HEK293 (cell line): ENCODE data around the gene MARCHF10.

Experiments used
- ATF2 ChIP-seq: fragments of 450-650 bp; formaldehyde crosslinking; IDR thresholded peaks from 2 replicates; pipeline ENCODE4 v1.5.1; 2016; ENCODE audit warnings: missing biosample characterization, missing genetic modification characterization, low read depth
- GLI2 ChIP-seq: fragments of 450-650 bp; formaldehyde crosslinking; IDR thresholded peaks from 2 replicates; pipeline ENCODE4; 2017; ENCODE audit warnings: missing biosample characterization, missing genetic modification characterization, low read depth, borderline replicate concordance
- GLI4 ChIP-seq: fragments of 450-650 bp; formaldehyde crosslinking; IDR thresholded peaks from 2 replicates; pipeline ENCODE4 v1.5.1; 2016; ENCODE audit warnings: missing biosample characterization, missing genetic modification characterization
- GLIS1 ChIP-seq: fragments of 450-650 bp; formaldehyde crosslinking; IDR thresholded peaks from 2 replicates; pipeline ENCODE4 v1.5.1; 2016; ENCODE audit warnings: missing biosample characterization, missing genetic modification characterization
- KLF17 ChIP-seq: fragments of 450-650 bp; formaldehyde crosslinking; IDR thresholded peaks from 2 replicates; pipeline ENCODE4 v1.5.1; 2016; ENCODE audit warnings: missing biosample characterization, missing genetic modification characterization
- ZIC2 ChIP-seq: fragments of 450-650 bp; formaldehyde crosslinking; IDR thresholded peaks from 2 replicates; pipeline ENCODE4 v1.5.1; 2016; ENCODE audit warnings: missing biosample characterization, missing genetic modification characterization
- ZNF112 ChIP-seq: fragments of 450-650 bp; formaldehyde crosslinking; IDR thresholded peaks from 2 replicates; pipeline ENCODE4 v1.5.0; 2017; ENCODE audit warnings: missing biosample characterization, missing genetic modification characterization
- ZNF155 ChIP-seq: fragments of 450-650 bp; formaldehyde crosslinking; IDR thresholded peaks from 2 replicates; pipeline ENCODE4 v1.5.1; 2016; ENCODE audit warnings: missing biosample characterization, missing genetic modification characterization
- ZNF23 ChIP-seq: fragments of 450-650 bp; formaldehyde crosslinking; IDR thresholded peaks from 2 replicates; pipeline ENCODE4 v1.5.1; 2016; ENCODE audit warnings: missing biosample characterization, missing genetic modification characterization, borderline replicate concordance
- ZNF239 ChIP-seq: fragments of 450-650 bp; formaldehyde crosslinking; IDR thresholded peaks from 2 replicates; pipeline ENCODE4 v1.5.1; 2016; ENCODE audit warnings: missing biosample characterization, missing genetic modification characterization
- ZNF248 ChIP-seq: fragments of 450-650 bp; formaldehyde crosslinking; IDR thresholded peaks from 2 replicates; pipeline ENCODE4 v1.5.1; 2017; ENCODE audit warnings: missing biosample characterization, missing genetic modification characterization
- ZNF266 ChIP-seq: fragments of 450-650 bp; formaldehyde crosslinking; IDR thresholded peaks from 2 replicates; pipeline ENCODE4 v1.5.1; 2016; ENCODE audit warnings: missing biosample characterization, missing genetic modification characterization, low read depth
- ZNF280C ChIP-seq: fragments of 450-650 bp; formaldehyde crosslinking; IDR thresholded peaks from 2 replicates; pipeline ENCODE4 v1.5.1; 2016; ENCODE audit warnings: missing biosample characterization, missing genetic modification characterization
- ZNF350 ChIP-seq: fragments of 450-650 bp; formaldehyde crosslinking; IDR thresholded peaks from 2 replicates; pipeline ENCODE4 v1.5.0; 2017; ENCODE audit warnings: missing biosample characterization, mild to moderate bottlenecking, missing genetic modification characterization
- ZNF366 ChIP-seq: fragments of 450-650 bp; formaldehyde crosslinking; conservative IDR thresholded peaks from 2 replicates; pipeline ENCODE4 v1.5.1; 2016; ENCODE audit warnings: missing biosample characterization, missing genetic modification characterization
- ZNF423 ChIP-seq: fragments of 450-650 bp; formaldehyde crosslinking; IDR thresholded peaks from 2 replicates; pipeline ENCODE4 v1.5.1; 2016; ENCODE audit warnings: missing biosample characterization, missing genetic modification characterization
- ZNF48 ChIP-seq: fragments of 450-650 bp; formaldehyde crosslinking; IDR thresholded peaks from 2 replicates; pipeline ENCODE4 v1.5.1; 2016; ENCODE audit warnings: missing biosample characterization, missing genetic modification characterization
- ZNF571 ChIP-seq: fragments of 450-650 bp; formaldehyde crosslinking; IDR thresholded peaks from 2 replicates; pipeline ENCODE4 v1.5.0; 2017; ENCODE audit warnings: missing biosample characterization, missing genetic modification characterization
- ZNF600 ChIP-seq: fragments of 450-650 bp; formaldehyde crosslinking; IDR thresholded peaks from 2 replicates; pipeline ENCODE4 v1.5.1; 2016; ENCODE audit warnings: missing biosample characterization, missing genetic modification characterization
- ZNF621 ChIP-seq: fragments of 450-650 bp; formaldehyde crosslinking; IDR thresholded peaks from 2 replicates; pipeline ENCODE4 v1.5.1; 2017; ENCODE audit warnings: missing biosample characterization, missing genetic modification characterization
- ZNF654 ChIP-seq: fragments of 450-650 bp; formaldehyde crosslinking; IDR thresholded peaks from 2 replicates; pipeline ENCODE4 v1.5.1; 2016; ENCODE audit warnings: low read depth, missing biosample characterization, missing genetic modification characterization
- ZNF747 ChIP-seq: fragments of 450-650 bp; formaldehyde crosslinking; IDR thresholded peaks from 2 replicates; pipeline ENCODE4 v1.5.1; 2016; ENCODE audit warnings: missing biosample characterization, missing genetic modification characterization
- ZNF768 ChIP-seq: fragments of 450-650 bp; formaldehyde crosslinking; IDR thresholded peaks from 2 replicates; pipeline ENCODE4 v1.5.1; 2018; ENCODE audit warnings: missing biosample characterization, mild to moderate bottlenecking, missing genetic modification characterization
- ZNF791 ChIP-seq: fragments of 450-650 bp; formaldehyde crosslinking; IDR thresholded peaks from 2 replicates; pipeline ENCODE4 v1.5.1; 2016; ENCODE audit warnings: missing biosample characterization, missing genetic modification characterization
- ZSCAN23 ChIP-seq: fragments of 450-650 bp; formaldehyde crosslinking; IDR thresholded peaks from 2 replicates; pipeline ENCODE4 v1.5.1; 2016; ENCODE audit warnings: missing biosample characterization, missing genetic modification characterization
- TF ChIP-seq, protein P1 (sequence below): fragments of 450-650 bp; formaldehyde crosslinking; IDR thresholded peaks from 2 replicates; pipeline ENCODE4 v1.5.1; 2016; ENCODE audit warnings: missing biosample characterization, missing genetic modification characterization
- TF ChIP-seq, protein P2 (sequence below): fragments of 450-650 bp; formaldehyde crosslinking; IDR thresholded peaks from 2 replicates; pipeline ENCODE4 v1.5.1; 2016; ENCODE audit warnings: missing biosample characterization, missing genetic modification characterization, borderline replicate concordance
- TF ChIP-seq, protein P3 (sequence below): fragments of 450-650 bp; formaldehyde crosslinking; IDR thresholded peaks from 2 replicates; pipeline ENCODE4 v1.5.1; 2017; ENCODE audit warnings: missing biosample characterization, missing genetic modification characterization

Gene MARCHF10

DNA sequence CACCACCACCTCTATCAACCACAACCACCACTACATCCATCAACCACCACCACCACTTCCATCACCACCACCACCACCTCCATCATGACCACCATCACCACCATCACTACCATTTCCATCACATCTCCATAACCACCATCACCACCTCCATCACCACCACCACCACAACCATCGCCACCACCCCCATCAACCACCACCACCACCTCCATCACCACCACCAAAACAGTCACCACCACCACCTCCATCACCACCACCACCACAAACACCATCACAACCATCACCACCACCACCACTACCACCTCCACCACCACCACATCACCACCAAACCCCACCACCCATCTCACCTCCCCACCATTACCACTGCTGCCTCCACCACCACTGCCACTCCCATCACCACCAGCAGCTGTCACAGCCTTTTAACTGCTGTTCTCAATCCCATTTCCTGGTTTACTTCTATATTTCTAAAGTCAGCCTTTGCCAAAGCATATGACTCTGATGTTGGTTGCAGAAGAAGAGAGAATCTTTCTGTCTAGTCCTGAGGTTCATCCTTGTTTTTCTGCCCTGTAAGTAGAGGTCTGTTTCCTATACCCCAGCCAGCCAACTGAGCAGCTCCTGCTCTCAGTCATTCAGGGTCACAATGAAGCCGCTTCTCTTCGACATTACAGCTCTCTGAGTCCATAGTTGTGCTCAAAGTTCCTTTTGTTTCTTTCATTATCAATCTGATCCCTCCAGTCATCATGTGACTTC, 14.0 kb downstream of the MARCHF10 start (continued):
- TF ChIP-seq ZIC2 (tag by site-specific recombination) (no peak), ZNF768 (tag by site-specific recombination) (no peak), ZSCAN23 (no peak), ZNF791 (no peak), GLIS1 (no peak), ATF2 (tag by site-specific recombination) (no peak), ZNF23 (no peak), GLI2 (tag by site-specific recombination) (no peak), ZNF654 (tag by site-specific recombination) (no peak), ZNF423 (tag by site-specific recombination) (no peak), ZNF239 (tag by site-specific recombination) (no peak), GLI4 (tag by site-specific recombination) (0 out of 2 replicates have a peak, but pooled peaks have one; percentile 59), ZNF350 (tag by site-specific recombination) (no peak), ZNF600 (tag by site-specific recombination) (no peak), ZNF366 (tag by site-specific recombination) (no peak), ZNF266 (tag by site-specific recombination) (0 out of 2 replicates have a peak, but pooled peaks have one; percentile 11), ZNF571 (tag by site-specific recombination) (peak; percentile 29; the same call in 1 of the 2 replicates), ZNF155 (tag by site-specific recombination) (no peak), ZNF621 (tag by site-specific recombination) (no peak), ZNF280C (tag by site-specific recombination) (no peak), KLF17 (tag by site-specific recombination) (no peak), ZNF112 (tag by site-specific recombination) (0 out of 2 replicates have a peak, but pooled peaks have one; percentile 8), ZNF747 (tag by site-specific recombination) (peak; percentile 75; the same call in 1 of the 2 replicates), ZNF248 (tag by site-specific recombination) (no peak), ZNF48 (tag by site-specific recombination) (no peak)
- TF ChIP-seq, protein P1, sequence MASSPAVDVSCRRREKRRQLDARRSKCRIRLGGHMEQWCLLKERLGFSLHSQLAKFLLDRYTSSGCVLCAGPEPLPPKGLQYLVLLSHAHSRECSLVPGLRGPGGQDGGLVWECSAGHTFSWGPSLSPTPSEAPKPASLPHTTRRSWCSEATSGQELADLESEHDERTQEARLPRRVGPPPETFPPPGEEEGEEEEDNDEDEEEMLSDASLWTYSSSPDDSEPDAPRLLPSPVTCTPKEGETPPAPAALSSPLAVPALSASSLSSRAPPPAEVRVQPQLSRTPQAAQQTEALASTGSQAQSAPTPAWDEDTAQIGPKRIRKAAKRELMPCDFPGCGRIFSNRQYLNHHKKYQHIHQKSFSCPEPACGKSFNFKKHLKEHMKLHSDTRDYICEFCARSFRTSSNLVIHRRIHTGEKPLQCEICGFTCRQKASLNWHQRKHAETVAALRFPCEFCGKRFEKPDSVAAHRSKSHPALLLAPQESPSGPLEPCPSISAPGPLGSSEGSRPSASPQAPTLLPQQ (tag by site-specific recombination), result no peak
- TF ChIP-seq, protein P2, sequence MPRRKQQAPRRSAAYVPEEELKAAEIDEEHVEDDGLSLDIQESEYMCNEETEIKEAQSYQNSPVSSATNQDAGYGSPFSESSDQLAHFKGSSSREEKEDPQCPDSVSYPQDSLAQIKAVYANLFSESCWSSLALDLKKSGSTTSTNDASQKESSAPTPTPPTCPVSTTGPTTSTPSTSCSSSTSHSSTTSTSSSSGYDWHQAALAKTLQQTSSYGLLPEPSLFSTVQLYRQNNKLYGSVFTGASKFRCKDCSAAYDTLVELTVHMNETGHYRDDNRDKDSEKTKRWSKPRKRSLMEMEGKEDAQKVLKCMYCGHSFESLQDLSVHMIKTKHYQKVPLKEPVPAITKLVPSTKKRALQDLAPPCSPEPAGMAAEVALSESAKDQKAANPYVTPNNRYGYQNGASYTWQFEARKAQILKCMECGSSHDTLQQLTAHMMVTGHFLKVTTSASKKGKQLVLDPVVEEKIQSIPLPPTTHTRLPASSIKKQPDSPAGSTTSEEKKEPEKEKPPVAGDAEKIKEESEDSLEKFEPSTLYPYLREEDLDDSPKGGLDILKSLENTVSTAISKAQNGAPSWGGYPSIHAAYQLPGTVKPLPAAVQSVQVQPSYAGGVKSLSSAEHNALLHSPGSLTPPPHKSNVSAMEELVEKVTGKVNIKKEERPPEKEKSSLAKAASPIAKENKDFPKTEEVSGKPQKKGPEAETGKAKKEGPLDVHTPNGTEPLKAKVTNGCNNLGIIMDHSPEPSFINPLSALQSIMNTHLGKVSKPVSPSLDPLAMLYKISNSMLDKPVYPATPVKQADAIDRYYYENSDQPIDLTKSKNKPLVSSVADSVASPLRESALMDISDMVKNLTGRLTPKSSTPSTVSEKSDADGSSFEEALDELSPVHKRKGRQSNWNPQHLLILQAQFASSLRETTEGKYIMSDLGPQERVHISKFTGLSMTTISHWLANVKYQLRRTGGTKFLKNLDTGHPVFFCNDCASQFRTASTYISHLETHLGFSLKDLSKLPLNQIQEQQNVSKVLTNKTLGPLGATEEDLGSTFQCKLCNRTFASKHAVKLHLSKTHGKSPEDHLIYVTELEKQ (tag by site-specific recombination), result no peak
- TF ChIP-seq, protein P3, sequence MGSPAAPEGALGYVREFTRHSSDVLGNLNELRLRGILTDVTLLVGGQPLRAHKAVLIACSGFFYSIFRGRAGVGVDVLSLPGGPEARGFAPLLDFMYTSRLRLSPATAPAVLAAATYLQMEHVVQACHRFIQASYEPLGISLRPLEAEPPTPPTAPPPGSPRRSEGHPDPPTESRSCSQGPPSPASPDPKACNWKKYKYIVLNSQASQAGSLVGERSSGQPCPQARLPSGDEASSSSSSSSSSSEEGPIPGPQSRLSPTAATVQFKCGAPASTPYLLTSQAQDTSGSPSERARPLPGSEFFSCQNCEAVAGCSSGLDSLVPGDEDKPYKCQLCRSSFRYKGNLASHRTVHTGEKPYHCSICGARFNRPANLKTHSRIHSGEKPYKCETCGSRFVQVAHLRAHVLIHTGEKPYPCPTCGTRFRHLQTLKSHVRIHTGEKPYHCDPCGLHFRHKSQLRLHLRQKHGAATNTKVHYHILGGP, result 0 out of 2 replicates have a peak, but pooled peaks have one; percentile 13
